NT2/D1 (cell line): Measurements from ENCODE around the gene THBD.

Experiments
- SUZ12 ChIP-seq: IDR thresholded peaks from 2 replicates; pipeline ENCODE4 v1.6.1; 2011; ENCODE audit not compliant: insufficient read length, insufficient read depth; ENCODE audit errors: extremely low read depth
- YY1 ChIP-seq: IDR thresholded peaks from 2 replicates; pipeline ENCODE4 v1.6.1; 2011; ENCODE audit not compliant: insufficient read length, insufficient read depth
- ZNF274 ChIP-seq: IDR thresholded peaks from 2 replicates; pipeline ENCODE4 v1.6.1; 2011; ENCODE audit warnings: mild to moderate bottlenecking, low read depth, low read length

DNA sequence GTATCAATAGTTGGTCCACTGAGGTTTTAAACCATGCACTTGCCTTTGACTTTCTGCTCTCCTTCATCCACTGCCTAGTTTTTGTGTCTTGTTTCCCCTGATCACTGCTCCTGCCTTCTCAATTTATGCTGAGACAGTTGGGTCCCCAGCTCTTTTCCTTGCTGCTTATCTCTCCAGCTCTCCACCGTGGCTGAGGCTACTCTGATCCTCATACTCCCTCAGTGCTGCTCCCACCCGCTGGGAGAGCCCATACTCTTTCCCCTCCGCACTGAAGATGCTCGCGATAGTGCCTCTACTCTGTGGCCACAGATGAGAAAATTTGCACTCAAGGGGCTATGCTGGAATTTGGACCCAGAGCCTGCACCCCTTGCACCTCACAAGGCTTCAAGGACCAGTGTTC, 3.4 kb upstream of the THBD start:
- no peak for TF ChIP-seq SUZ12
- no peak for TF ChIP-seq ZNF274
- no peak for TF ChIP-seq YY1
